Left ventricle myocardium superior (tissue), 1 donor: ENCODE data around the gene LIPI. TPM values are rescaled to one million over a fixed set of nuclear protein-coding genes. Genes with fewer than 3 reads are reported as not detected.
"Not testable (repeated sequence)": the region's sequence is repeated elsewhere in the genome, so short reads cannot be mapped to it uniquely, and the experiment has no call there.

ENCODE experiments used
- ATAC-seq: fragments of 200-7000 bp; cut with Tn5 transposase; one replicate; pipeline ENCODE4 v1.9.1; 2020; ENCODE audit warnings: mild to moderate bottlenecking, moderate library complexity
- DNase-seq: peaks from one replicate; pipeline ENCODE4 v3.0.0-alpha.2; 2020
- intact Hi-C: fragments of 100-400 bp; cut with micrococcal nuclease; formaldehyde crosslinking; loops from one replicate; pipeline ENCODE4 v1.11.0; 2022
- long read RNA-seq: library from polyadenylated mRNA; unstranded; transcript quantifications from one replicate; pipeline ENCODE4 v2.0.0, GENCODE V29; 2021
- total RNA-seq: library from RNA; stranded (reverse); fragmentation: NEBNext Ultra II Directional; extraction: Animal tissue kit (Norgen Biotek cat#: 25700); gene quantifications from one replicate; pipeline ENCODE4 v1.2.1, GENCODE V29; 2021
- donor health status: DM: no; HTN: yes; CAD: no; lungs with severe emphysema.

Gene LIPI
- not detected for total RNA-seq
- long read RNA-seq, result 0 reads

DNA sequence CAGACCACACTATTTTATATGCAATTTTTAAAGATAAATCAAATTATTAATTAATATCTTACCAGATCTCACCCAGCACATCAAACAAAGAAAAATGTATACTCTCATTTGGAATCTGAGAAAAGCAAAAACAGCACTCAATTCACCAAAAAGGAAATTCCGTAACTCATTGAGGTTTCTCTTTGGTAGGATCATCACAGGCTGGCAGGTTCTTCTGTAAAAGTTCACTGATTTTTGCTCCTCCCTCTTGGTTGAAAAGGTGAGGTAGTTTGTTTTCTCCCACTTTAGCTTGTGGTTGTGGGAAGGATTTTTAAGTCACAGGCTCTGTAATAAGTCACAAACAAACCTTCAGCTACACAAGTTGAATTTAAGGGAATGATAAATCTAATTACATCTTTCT is at the start of gene LIPI:
LIPI (minus strand) TSS at position 218 of the 400 bp plus-strand sequence; CDS start at position 108, 110 bp downstream.
- intact Hi-C loops, result no loop called here
- ATAC-seq (no peak), DNase-seq (no peak)

DNA sequence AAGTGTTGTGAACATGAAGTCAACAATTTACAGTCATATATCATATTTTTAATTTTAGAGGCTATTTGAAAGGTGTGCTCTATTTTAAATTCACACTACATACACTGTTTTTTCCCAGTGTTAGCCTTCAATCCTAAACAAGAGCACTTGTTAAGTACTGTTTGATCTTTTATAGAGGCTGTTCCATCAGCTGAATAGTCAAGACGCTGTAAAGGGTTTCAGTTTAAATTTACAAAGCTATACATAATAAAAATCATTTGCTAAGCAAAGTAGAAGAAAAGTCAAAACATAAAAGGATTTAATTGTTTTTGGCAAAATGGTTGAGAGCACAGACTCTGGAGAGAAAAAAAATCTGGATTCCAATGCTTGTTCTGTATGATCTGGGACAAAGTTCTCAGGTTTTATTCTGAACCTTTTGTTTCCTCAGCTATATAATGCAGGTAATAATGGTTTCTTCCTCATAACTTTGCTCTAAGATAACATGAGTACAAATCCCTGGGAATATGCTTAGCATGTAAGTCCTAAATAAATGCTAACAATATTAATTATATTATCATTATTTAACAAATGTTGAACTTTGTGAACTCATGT is 49.5 kb upstream of the LIPI start:
- no peak for ATAC-seq
- DNase-seq, result no peak
- intact Hi-C loops, result no loop called here

DNA sequence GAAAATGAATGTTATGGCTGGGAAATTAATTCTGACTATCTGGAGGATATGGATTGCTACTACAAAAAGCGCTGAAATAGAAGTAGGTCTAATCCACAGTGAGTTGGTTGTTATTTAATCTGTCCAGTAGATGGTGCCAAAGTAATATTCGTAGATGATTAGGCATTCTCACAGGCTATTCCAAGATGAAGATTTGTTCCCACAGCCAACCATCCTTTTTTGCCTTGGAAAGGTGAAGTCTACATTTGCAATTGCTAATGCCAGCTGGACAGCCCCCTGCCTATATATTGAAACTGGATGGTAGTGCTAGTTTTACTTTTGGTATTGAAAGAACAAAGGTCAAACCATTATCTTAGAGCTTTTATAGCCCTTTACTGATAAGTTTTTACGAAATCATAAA is 49.0 kb upstream of the LIPI start:
- ATAC-seq (peak; percentile 52), DNase-seq (no peak)
- intact Hi-C loops, result loop anchor here (5.0 kb wide), 1 partner anchor 1333 kb away; no protein-coding TSS in a partner anchor

DNA sequence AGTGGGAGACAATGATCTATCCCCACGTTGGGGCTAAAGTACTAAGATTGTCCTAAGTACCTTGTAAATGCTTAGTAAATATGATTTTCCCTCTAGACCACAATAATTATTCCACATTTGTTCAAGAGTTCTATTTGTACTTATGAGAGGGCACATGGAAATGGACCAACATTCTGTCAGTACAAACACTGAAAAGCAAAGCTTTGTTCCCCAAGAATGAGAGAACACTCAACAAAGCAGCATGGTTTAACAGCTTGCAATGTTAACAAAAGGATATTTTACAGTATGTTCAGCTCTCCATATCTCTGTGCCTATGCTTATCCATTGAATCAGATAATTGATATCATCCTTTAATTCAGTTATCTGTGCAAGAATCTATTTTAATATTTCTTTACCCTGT is 40.6 kb upstream of the LIPI start:
- intact Hi-C loops, result no loop called here
- DNase-seq, result no peak
- no peak for ATAC-seq

DNA sequence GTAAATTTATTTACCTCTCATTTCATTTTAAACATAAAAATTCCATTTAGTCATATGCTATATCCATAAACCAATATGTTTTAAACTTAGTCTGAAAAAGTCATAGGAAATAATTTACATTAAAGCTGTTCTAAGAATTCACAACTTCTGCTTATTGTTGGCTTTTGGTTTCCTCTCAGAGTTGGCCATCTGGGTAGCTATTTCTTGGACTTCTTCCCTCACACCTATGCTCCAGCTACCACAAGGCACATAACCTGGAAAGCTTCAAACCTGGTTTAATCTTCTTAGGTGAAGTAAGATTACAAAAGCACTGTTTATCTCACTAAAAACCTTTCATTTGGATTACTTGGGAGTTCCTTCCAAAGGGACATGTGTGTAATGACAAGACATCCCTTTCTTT is 35.0 kb upstream of the LIPI start:
- ATAC-seq, result no peak
- no peak for DNase-seq
- intact Hi-C loops, result no loop called here

DNA sequence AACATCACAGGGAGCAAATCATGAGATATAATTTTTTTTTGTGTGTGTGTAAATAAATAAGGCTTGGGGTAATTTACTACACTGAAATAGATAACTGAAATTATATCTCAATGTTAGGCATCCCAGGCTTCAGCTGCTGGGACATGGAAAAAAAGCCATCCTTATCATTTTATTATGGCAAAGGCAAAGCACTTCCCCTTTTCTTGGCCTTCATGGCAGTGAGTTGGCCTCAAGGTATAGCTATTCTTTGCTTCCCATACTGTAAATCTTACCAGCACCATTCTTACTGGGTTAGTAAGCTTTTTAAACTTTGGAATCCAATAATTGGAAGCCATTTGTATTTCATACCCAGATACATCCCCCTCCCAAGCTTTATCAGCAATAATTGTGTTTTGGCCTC is 34.2 kb upstream of the LIPI start:
- DNase-seq (no peak), ATAC-seq (no peak)
- intact Hi-C loops, result no loop called here

DNA sequence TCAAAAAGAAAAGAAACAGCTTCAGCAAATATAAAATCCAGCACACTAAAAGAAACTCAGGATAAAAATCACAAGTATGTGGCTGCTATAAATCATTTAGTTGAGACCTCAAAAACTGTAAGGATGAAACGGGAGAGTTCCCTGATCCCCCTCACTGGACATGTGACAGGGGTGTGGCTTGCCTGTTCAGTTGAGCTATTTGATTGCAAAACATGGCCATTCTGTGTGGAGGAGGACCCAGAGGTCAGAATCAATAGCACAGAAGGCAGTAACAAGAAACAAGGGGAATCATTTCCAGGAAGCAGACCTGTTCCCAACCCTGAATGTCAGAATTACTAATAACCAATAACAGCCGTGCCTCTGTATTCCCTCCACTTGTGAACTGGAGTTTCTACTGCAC is 33.1 kb upstream of the LIPI start:
- no peak for ATAC-seq
- DNase-seq, result no peak
- intact Hi-C loops, result no loop called here

DNA sequence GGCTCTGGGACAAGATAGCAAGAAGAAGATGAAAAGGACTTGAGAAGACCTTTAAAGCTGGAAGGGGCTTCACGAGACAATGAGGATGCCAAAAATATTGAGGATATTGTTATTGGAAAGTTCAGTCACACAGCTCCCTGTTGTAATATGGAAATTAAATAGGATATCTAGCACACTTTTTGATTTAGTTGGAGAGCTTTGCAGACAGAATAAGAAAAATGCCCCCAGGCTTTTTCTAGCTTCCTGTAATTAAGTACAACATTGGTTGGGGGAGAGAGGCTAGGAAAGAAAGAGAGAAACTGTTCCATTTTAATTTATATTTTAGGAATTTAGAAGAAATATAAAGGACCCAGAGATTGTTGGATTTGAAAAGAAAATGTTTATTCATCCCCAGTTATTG is 32.7 kb upstream of the LIPI start:
- no peak for DNase-seq
- ATAC-seq, result no peak
- intact Hi-C loops, result no loop called here

DNA sequence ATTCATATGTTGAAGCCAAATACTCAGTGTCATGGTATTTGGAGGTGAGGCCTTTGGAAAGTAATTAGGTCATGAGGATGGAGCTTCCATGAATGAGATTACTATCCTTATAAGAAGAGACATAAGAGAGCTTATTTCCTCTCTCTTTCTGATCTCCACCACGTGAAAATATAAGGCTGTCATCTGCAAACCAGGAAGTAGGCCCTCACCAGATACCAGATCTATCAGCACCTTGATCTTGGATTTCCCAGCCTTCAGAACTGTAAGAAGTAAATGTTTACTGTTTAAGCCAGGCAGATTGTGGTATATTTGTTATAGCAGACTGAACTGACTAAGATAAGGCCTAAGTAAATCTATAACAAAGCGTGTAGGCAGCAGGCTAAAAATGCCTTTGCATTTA is 30.5 kb upstream of the LIPI start:
- no peak for ATAC-seq
- no peak for DNase-seq
- intact Hi-C loops, result no loop called here

DNA sequence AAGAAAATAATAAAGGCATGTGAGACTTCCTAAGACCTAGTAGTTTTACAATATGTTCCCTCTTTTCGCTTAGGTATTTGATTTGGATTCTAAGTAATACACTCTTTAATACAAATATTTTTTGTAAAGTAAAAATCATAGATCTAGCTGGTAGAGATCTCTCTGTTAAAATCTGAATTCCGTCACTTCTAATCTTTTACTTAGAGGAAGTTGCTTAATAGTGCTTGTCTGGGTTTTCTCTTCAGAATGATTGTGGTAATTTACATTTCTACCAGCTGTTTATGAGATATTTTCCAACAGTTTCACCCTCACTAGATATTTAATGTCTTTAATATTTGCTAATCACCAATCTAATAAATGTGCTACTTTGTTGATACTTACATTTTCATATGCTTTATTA is 28.5 kb upstream of the LIPI start:
- ATAC-seq, result no peak
- intact Hi-C loops, result no loop called here

DNA sequence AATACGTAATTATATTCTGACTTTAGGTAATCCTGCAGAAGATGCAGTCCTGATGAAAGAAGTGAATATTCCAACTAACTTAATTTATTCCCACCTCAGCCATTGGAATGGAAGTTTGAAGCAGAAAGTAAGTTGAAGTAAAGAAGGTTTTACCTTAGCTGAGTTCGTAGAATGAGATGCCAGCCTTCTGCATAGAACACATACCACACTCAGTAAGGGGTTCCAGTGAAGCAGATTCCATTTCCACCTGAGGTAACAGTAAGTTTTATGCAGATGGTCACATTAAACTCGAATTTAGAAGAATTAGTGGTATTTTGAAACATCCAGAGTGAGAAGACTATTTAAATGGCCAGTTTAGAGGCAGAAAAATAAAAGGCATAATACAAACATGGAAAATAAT is 25.4 kb upstream of the LIPI start:
- ATAC-seq, result no peak
- intact Hi-C loops, result no loop called here
- DNase-seq, result no peak

More for the DNA sequence above, 28.5 kb upstream of the LIPI start:
- DNase-seq, result no peak

DNA sequence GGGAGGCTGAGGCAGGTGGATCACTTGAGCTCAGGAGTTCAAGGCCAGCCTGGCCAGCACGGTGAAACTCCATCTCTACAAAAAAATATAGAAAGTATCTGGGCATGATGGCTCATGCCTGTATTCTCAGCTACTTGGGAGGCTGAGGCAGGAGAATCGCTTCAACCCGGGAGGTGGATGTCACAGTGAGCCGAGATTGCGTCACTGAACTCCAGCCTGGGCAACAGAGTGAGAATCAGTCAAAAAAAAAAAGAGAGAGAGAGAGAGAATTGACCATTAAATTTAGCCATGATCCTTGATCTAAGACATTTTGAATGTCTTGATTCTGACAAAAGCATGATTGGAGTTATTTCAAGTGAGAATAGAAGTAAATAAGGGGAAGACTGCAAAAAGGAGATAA is 24.3 kb upstream of the LIPI start:
- no peak for DNase-seq
- intact Hi-C loops, result no loop called here
- no peak for ATAC-seq

DNA sequence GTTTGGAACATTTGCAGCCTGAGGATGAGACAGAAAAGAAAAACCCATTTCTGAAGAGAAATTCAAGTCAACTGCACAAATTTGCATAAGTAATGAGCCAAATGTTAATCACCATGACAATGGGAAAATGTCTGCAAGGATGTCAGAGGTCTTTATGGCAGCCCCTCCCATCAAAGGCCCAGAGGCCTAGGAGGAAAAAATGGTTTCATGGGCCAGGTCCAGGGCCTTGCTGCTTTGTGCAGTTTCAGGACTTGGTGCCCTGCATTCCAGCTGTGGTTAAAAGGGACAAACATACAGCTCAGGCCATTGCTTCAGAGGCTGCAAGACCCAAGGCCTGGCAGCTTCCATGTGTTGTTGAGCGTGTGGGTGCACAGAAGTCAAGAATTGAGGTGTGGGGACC is 18.6 kb upstream of the LIPI start:
- no peak for DNase-seq
- intact Hi-C loops, result no loop called here
- ATAC-seq, result no peak

DNA sequence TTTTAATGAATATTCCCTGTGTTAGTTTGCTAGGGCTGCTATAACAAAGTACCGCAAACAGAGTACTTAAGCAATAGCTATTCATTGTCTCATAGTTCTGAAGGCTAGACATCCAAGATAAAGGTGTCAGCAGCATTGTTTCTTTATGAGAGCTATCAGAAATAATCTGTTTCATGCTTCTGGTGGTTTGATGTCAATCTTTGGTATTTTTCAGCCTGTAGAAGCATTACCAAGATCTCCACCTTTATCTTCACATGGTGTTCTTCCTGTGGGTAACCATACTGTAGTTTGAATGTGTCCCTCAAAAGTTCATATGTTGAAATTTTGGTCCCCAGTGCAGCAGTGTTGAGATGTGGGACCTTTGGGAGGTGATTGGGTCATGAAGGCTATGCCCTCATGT is 12.6 kb upstream of the LIPI start:
- intact Hi-C loops, result no loop called here
- ATAC-seq (no peak), DNase-seq (no peak)

DNA sequence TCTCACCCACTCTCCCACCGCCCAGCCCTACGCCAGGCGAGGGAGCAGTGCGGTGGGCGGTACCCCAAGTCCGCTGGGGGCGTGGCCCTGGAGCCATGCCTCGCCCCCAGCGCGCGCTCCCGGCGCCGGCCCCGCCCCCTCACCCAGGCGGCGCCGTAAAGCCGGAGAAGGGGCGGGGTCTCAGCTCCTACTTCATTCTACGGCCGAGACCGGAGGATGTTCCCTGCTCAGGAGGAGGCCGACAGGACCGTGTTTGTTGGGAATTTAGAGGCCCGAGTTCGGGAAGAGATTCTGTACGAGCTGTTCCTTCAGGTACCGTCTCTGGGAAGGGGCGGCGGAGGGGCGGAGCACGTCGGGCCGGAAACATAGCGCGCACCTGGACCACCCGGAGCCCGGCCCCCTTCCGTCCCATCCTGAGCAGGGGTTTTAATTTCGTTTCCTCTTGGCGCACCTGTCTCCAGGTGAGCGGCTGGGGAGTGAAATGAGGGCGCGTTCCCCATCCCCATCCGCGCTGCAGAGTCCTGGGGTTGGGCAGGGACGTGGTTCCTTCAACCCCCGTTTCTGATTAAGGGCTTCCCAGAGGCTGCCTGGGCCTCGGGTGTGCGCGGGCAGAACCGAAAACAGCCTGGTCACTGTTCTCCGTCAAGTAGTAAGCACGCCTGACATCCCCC is 5.4 kb upstream of the LIPI start, which contains the start of gene RBM11:
RBM11 (plus strand) TSS at position 187 of the 671 bp plus-strand sequence; CDS start at position 217, 30 bp downstream.
- DNase-seq, result peak; percentile 77
- peak; percentile 98 for ATAC-seq
- intact Hi-C loops, result no loop called here

DNA sequence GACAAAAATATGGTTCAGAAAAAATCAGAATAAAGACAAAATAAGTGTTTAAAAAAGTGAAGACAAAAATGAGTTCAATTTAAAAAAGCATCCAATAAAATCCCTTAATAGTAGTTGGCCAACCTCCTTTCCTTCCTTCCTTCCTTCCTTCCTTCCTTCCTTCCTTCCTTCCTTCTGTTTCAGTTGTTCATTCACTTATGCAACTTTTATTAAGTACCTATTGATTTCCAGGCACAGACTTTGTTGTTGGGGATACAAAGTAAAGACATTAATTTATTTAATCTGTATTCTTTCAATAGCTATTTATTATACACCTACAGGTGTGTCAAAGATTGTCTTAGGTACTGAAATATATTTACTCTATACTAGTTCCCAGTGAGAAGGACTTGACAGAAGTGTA is 2.4 kb upstream of the LIPI start:
- DNase-seq (no peak), ATAC-seq (no peak)
- intact Hi-C loops, result no loop called here

DNA sequence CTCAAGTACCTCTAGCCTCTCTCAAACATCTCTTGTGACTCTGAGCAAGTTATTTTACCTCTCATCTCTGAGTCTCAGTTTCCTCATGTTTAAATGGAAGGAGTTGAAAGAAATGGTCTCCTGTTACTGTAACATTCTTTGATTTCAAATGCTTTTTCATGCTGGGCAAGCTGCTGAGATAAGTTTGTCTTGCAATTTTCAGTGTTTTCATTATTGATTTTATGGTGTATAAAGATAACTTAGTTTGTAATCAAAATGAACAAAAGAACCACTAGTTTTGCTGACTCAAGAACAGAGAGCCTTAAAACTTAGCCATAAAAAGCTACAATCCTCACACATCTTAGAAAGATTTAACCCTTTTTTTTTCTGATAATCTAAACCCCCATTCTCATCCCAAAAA is 4.5 kb downstream of the LIPI start:
- intact Hi-C loops, result no loop called here
- ATAC-seq (no peak), DNase-seq (no peak)

DNA sequence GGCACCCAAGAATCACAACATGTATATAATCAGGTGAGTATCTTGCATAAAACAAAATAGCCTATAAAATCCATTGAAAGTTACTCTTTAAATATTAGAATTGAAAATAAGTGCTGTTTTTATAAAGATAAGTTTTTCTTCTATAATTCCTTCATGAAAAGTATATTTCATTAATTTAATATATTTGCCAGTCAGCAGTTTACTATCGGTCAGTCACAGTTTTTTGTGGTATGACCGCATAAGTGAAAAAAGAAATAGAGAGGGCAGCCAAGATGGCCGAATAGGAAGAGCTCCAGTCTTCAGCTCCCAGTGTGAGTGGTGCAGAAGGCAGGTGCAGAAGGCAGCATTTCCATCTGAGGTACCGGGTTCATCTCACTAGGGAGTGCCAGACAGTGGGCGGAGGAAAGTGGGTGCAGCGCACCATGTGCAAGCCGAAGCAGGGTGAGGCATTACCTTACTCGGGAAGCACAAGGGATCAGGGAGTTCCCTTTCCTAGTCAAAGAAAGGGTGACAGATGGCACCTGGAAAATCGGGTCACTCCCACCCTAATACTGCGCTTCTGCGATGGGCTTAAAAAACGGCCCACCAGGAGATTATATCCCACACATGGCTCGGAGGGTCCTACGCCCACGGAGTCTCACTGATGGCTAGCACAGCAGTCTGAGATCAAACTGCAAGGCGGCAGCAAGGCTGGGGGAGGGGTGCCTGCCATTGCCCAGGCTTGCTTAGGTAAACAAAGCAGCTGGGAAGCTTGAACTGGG is 44.1 kb downstream of the LIPI start:
- DNase-seq, intact Hi-C loops, ATAC-seq: not testable (repeated sequence)

DNA sequence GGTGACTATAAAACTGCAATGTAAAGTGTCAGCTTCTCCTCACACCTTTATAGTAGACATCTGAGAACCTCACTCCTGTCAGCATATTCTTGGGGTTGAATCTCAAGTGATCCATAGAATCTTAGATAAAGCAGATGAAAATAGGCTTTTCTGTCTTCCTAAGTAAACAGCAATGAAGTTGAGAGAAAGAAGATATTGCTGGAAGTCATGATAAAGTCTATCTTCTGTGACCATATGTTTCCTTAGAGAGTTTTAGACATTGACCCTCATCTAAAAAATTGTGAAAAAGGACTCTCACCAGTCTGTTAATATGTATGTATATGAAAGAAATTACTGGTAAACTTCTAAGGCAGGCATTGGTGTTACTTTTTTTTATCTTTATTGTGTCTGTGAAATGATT is 66.8 kb downstream of the LIPI start:
- intact Hi-C loops, result no loop called here
- ATAC-seq (no peak), DNase-seq (no peak)

DNA sequence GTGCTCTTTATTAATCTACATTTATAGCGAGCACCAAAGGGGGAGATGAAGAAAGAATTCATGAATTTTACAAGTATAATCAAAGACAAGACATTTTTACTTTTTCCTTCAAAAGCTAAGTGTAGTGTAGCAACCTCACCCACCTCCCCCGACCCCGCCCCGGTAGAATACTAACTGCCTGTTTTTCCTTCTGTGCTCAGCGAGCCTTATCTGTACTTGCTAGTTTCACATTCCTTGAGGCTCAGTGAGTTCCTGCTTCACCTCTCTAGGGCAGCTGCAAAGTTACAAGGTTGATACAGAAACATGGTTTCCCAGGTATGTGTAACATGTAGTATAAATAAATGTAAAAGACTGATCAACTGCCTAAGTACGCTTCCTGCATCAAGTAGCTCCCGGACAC is 86.5 kb downstream of the LIPI start:
- DNase-seq, result no peak
- intact Hi-C loops, result no loop called here
- no peak for ATAC-seq

DNA sequence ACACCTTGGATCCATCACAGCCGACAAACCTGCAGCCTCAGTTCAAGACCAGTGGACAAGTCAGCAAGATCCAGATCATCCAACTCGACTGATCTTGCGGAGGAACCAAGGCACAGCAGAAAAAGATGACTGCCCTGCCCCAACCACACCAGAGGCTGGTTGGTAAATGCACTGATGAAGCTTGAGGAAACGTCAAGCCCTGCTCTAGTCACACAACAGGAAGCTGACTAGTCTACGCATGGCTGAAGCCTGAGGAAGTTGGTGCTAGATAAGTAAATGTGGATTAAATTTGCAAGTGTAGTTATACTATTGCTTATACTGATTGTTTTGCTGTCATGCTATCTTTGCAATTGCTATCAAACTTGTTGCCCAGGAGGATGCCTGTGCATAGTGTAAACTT is 89.0 kb downstream of the LIPI start:
- DNase-seq, result no peak
- ATAC-seq, result no peak
- intact Hi-C loops, result no loop called here
